ENCODE results near the gene CHL1. TPM values are rescaled to one million over a fixed set of nuclear protein-coding genes. Genes with fewer than 3 reads are reported as not detected.

CHL1 gene
- total RNA-seq, 1 donor from 2014 or later, result 0.53 TPM

DNA sequence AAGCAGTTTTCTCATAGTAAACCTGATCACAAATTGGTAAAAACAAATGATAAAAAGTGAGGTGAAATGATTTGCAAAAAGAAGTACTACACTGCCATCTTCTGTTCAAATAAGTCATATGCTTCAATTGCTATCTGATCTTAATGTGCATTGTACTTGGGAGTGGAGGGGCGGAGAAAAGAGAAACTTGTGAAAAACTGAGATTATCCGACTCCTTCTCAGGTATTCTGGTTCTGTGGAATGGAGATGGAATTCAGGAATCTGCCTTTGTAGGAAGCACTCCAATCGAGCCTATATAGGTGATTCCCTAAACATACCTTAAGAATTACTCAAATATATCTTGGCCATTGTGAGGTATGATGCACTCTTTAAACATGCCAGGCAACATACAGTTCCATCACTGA, 180.6 kb downstream of the CHL1 start:
- TF ChIP-seq, protein P1, sequence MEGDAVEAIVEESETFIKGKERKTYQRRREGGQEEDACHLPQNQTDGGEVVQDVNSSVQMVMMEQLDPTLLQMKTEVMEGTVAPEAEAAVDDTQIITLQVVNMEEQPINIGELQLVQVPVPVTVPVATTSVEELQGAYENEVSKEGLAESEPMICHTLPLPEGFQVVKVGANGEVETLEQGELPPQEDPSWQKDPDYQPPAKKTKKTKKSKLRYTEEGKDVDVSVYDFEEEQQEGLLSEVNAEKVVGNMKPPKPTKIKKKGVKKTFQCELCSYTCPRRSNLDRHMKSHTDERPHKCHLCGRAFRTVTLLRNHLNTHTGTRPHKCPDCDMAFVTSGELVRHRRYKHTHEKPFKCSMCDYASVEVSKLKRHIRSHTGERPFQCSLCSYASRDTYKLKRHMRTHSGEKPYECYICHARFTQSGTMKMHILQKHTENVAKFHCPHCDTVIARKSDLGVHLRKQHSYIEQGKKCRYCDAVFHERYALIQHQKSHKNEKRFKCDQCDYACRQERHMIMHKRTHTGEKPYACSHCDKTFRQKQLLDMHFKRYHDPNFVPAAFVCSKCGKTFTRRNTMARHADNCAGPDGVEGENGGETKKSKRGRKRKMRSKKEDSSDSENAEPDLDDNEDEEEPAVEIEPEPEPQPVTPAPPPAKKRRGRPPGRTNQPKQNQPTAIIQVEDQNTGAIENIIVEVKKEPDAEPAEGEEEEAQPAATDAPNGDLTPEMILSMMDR (IDR thresholded peaks at IDR 0.05), result no peak
- no peak for DNase-seq (ENCODE audit: low spot score in 2 of 2)
- Histone ChIP-seq H3K27me3 (no peaks in the 10 kb centered on the region), H3K4me1 (no peaks in the 10 kb centered on the region), H3K4me3 (no peak overlapping the region), H3K27ac (no peak overlapping the region), H3K36me3 (no peaks in the 10 kb centered on the region), H3K9me3 (no peaks in the 10 kb centered on the region)
- intact Hi-C loops (cut with DNase I), result no loop called here

DNA sequence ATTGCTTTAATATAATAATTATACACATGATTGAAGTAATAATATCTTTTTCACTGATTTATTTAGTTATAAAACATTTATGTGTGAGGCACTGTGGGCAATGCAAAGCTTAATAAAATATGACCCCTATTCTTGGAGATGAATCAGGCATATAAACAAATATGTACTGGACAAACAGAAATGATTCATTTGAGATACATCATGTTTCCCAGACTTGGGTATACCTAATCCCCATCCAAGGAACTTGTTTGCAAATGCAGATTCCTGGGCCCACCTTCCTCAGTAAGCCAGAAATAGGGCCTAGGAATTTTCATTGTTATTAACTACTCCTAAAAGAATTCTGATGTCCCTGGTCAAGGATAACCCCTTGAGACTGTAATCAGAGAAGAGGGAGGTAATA, 184.2 kb downstream of the CHL1 start:
- DNase-seq (ENCODE audit: low spot score in 2 of 2), result no peak
- Histone ChIP-seq H3K27ac (no peak overlapping the region), H3K4me3 (no peak overlapping the region), H3K27me3 (no peaks in the 10 kb centered on the region), H3K4me1 (no peaks in the 10 kb centered on the region), H3K9me3 (no peaks in the 10 kb centered on the region), H3K36me3 (no peaks in the 10 kb centered on the region)
- intact Hi-C loops (cut with DNase I), result no loop called here
- TF ChIP-seq, protein P1 (IDR thresholded peaks at IDR 0.05), result no peak

DNA sequence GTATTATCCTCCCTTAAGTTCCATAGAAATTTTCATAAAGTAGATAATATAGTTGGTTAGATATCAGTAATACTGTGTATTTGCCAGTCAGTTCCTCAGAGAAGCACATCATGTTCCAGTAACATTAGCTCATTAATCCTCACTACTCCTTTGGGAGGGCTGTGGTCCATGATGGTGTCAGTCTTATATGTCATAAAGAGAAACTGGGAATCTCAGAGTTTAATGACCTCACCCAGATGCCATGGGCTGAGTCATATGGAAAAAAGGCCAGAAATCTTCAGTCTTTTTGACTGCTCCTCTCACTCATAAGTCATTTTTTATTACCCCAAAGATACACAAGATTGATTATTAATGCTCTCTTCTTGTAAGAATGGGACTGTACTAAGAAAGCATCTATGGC, 188.6 kb downstream of the CHL1 start:
- no peak overlapping the region for H3K27ac ChIP-seq
- H3K36me3 ChIP-seq, result no peaks in the 10 kb centered on the region
- TF ChIP-seq, protein P1 (IDR thresholded peaks at IDR 0.05), result no peak
- DNase-seq (ENCODE audit: low spot score in 2 of 2), result no peak
- intact Hi-C loops (cut with DNase I), result no loop called here
- no peak overlapping the region for H3K4me3 ChIP-seq
- H3K9me3 ChIP-seq, result no peaks in the 10 kb centered on the region
- H3K4me1 ChIP-seq, result no peaks in the 10 kb centered on the region
- H3K27me3 ChIP-seq, result no peaks in the 10 kb centered on the region

DNA sequence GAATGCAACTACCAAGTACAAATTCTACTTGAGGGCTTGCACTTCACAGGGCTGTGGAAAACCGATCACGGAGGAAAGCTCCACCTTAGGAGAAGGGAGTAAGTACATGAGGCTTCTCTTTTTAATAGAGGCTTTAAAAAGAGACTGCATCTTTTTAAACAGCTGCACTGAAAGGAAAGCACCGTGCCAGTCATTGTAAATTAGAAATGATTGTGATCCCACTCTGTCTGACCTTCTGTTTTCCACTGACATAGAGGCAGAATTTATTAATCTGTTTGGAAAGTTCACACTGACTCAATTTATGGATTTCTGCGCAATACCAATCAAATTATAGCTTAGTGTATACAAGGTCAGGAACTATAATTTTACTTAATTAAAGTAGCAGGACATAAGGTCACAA, 198.2 kb downstream of the CHL1 start:
- no peaks in the 10 kb centered on the region for H3K36me3 ChIP-seq
- no peaks in the 10 kb centered on the region for H3K27me3 ChIP-seq
- TF ChIP-seq, protein P1 (IDR thresholded peaks at IDR 0.05), result no peak
- no peak overlapping the region for H3K27ac ChIP-seq
- no peak for DNase-seq (ENCODE audit: low spot score in 2 of 2)
- H3K4me1 ChIP-seq, result no peaks in the 10 kb centered on the region
- H3K4me3 ChIP-seq, result no peak overlapping the region
- intact Hi-C loops (cut with DNase I), result no loop called here
- H3K9me3 ChIP-seq, result no peaks in the 10 kb centered on the region

DNA sequence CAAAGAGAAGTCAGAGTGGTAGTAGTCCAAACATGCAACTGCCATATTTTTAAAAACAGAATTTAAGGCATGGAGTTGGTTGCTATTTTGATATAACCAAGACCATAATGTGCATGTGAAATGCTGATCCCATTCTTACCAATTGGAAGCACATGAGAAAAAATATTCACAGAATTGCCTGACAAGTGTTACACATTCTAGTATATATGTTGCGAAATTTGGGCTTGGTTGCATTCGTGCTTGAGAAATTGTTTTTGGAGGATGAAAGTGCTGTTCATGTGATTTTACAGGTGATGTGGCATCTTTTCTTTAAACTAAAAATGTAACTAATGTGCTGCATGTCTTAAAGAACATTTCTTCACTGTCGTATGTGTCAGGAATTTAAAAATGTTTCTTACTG, 199.7 kb downstream of the CHL1 start:
- Histone ChIP-seq H3K36me3 (no peaks in the 10 kb centered on the region), H3K4me1 (no peaks in the 10 kb centered on the region), H3K4me3 (no peak overlapping the region), H3K27ac (no peak overlapping the region), H3K9me3 (no peaks in the 10 kb centered on the region), H3K27me3 (no peaks in the 10 kb centered on the region)
- no peak for DNase-seq (ENCODE audit: low spot score in 2 of 2)
- TF ChIP-seq, protein P1 (IDR thresholded peaks at IDR 0.05), result no peak
- intact Hi-C loops (cut with DNase I), result no loop called here

DNA sequence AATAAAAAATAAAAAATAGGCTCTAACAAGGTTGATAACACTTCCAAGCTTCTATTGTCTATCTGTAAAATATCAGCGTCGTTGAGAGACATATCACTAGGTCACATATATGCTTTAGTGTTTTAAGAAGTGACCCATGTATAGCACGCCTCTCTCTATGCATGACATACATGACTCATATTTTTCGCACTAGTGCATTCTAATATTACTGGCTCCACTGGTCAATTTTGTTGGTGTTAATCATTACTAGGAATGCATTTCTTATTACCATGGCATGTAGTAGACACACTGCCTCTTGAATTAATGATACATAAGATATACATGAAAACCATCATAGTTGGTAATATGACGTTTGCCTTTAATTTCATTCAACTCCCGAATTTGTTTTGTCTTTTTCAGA, 203.1 kb downstream of the CHL1 start:
- TF ChIP-seq, protein P1 (IDR thresholded peaks at IDR 0.05), result no peak
- H3K36me3 ChIP-seq, result no peaks in the 10 kb centered on the region
- DNase-seq (ENCODE audit: low spot score in 2 of 2), result no peak
- no peaks in the 10 kb centered on the region for H3K4me1 ChIP-seq
- intact Hi-C loops (cut with DNase I), result no loop called here
- H3K27me3 ChIP-seq, result no peaks in the 10 kb centered on the region
- no peaks in the 10 kb centered on the region for H3K9me3 ChIP-seq
- no peak overlapping the region for H3K4me3 ChIP-seq
- no peak overlapping the region for H3K27ac ChIP-seq

All from ascending aorta (tissue), 2 donors.